CD14-positive monocyte (primary cell): Measurements from ENCODE around the gene ENKUR. TPM values are rescaled to one million over a fixed set of nuclear protein-coding genes. Genes with fewer than 3 reads are reported as not detected.
"Not testable (repeated sequence)": the region's sequence is repeated elsewhere in the genome, so short reads cannot be mapped to it uniquely, and the experiment has no call there.

ENCODE experiments used
- DNase-seq, 3 donors: peaks; one replicate each; pipeline ENCODE4 v3.0.0-alpha.2; 2011 to 2022
- H2AFZ ChIP-seq: 2 replicates; pipeline ENCODE4 v1.6.0; 2012; ENCODE audit warnings: mild to moderate bottlenecking, low read depth, low read length, inconsistent platforms; ENCODE audit not compliant: insufficient read depth, poor library complexity, severe bottlenecking
- H3K27ac ChIP-seq, 2 donors: 1 replicate in 1 of 2; 2 replicates in 1 of 2; pipeline ENCODE4 v1.5.1; 2012 to 2013; ENCODE audit warnings: low read length in 2 of 2, control low read depth in 1 of 2, inconsistent platforms in 1 of 2, low read depth in 1 of 2, mild to moderate bottlenecking in 1 of 2
- H3K27me3 ChIP-seq, 2 donors: one replicate each; pipeline versions ENCODE4 v1.6.0 to v1.6.1; 2011 to 2013; ENCODE audit warnings: low read length in 2 of 2; ENCODE audit not compliant: control insufficient read depth in 2 of 2, insufficient read depth in 2 of 2
- H3K36me3 ChIP-seq, 2 donors: replicated peaks in 1 of 2; 1 replicate in 1 of 2; 2 replicates in 1 of 2; pipeline versions ENCODE4 v1.5.1 to v1.6.1; 2012 to 2013; ENCODE audit warnings: low read length in 2 of 2, control low read depth in 1 of 2, inconsistent platforms in 1 of 2, mild to moderate bottlenecking in 1 of 2; ENCODE audit not compliant: insufficient read depth in 2 of 2, control insufficient read depth in 1 of 2
- H3K4me1 ChIP-seq, 2 donors: 1 replicate in 1 of 2; 2 replicates in 1 of 2; pipeline versions ENCODE4 v1.5.1 to v1.6.1; 2012 to 2013; ENCODE audit warnings: low read length in 2 of 2, control low read depth in 1 of 2, inconsistent platforms in 1 of 2, mild to moderate bottlenecking in 1 of 2, moderate library complexity in 1 of 2; ENCODE audit not compliant: insufficient read depth in 2 of 2, control insufficient read depth in 1 of 2
- H3K4me2 ChIP-seq: replicated peaks from 2 replicates; pipeline ENCODE3; 2012; ENCODE audit warnings: low read length, moderate library complexity, mild to moderate bottlenecking; ENCODE audit not compliant: poor library complexity, severe bottlenecking; ENCODE audit errors: extremely low read depth
- H3K4me3 ChIP-seq, 3 experiments: fragments of 200-600 bp in 1 of 3; sonication (generic) in 1 of 3; replicated peaks in 1 of 3; 1 replicate in 2 of 3; 2 replicates in 1 of 3; pipeline ENCODE4 v1.5.1; 2011 to 2013; ENCODE audit warnings: low read length in 3 of 3, mild to moderate bottlenecking in 3 of 3, control low read depth in 2 of 3, low read depth in 2 of 3, inconsistent platforms in 1 of 3, moderate library complexity in 1 of 3
- H3K79me2 ChIP-seq: 2 replicates; pipeline ENCODE4 v1.6.0; 2012; ENCODE audit warnings: mild to moderate bottlenecking, control low read depth, inconsistent platforms, low read length, moderate library complexity; ENCODE audit not compliant: insufficient read depth
- H3K9ac ChIP-seq: 2 replicates; pipeline ENCODE4 v1.6.0; 2017; ENCODE audit warnings: low read length, mild to moderate bottlenecking; ENCODE audit not compliant: insufficient read depth, poor library complexity, severe bottlenecking
- H3K9me3 ChIP-seq, 2 donors: replicated peaks in 1 of 2; 1 replicate in 1 of 2; 2 replicates in 1 of 2; pipeline versions ENCODE4 v1.5.1 to v1.6.1; 2012 to 2013; ENCODE audit warnings: low read length in 2 of 2, control low read depth in 1 of 2; ENCODE audit not compliant: control insufficient read depth in 1 of 2, insufficient read depth in 1 of 2
- H4K20me1 ChIP-seq: 2 replicates; pipeline ENCODE4 v1.6.0; 2012; ENCODE audit warnings: mild to moderate bottlenecking, low read length, control low read depth, moderate library complexity; ENCODE audit not compliant: insufficient read depth
- H3K27ac Mint-ChIP-seq, 7 donors: one replicate each; pipeline ENCODE4 v1.8.0; 2020; ENCODE audit warnings: mild to moderate bottlenecking in 7 of 7, mixed read lengths in 7 of 7, moderate library complexity in 6 of 7, inconsistent platforms in 2 of 7
- H3K27me3 Mint-ChIP-seq, 3 donors: one replicate each; pipeline ENCODE4 v1.8.0; 2021 to 2022; ENCODE audit warnings: low read depth in 3 of 3, mild to moderate bottlenecking in 3 of 3, mixed read lengths in 3 of 3, moderate library complexity in 3 of 3, inconsistent platforms in 1 of 3
- H3K36me3 Mint-ChIP-seq, 2 donors: one replicate each; pipeline ENCODE4 v1.8.0; 2020; ENCODE audit warnings: mixed read lengths in 2 of 2, inconsistent platforms in 1 of 2, mild to moderate bottlenecking in 1 of 2
- H3K4me1 Mint-ChIP-seq: one replicate; pipeline ENCODE4 v1.8.0; 2020; ENCODE audit warnings: mild to moderate bottlenecking, mixed read lengths
- H3K4me3 Mint-ChIP-seq, 2 donors: one replicate each; pipeline ENCODE4 v1.8.0; 2020; ENCODE audit warnings: mild to moderate bottlenecking in 2 of 2, mixed read lengths in 2 of 2, moderate library complexity in 1 of 2
- H3K9me3 Mint-ChIP-seq, 7 donors: one replicate each; pipeline ENCODE4 v1.8.0; 2020 to 2022; ENCODE audit warnings: mixed read lengths in 7 of 7, mild to moderate bottlenecking in 6 of 7, moderate library complexity in 6 of 7, inconsistent platforms in 2 of 7
- CTCF ChIP-seq: fragments of 200-600 bp; IDR thresholded peaks from one replicate; pipeline ENCODE4 v1.8.0; 2022; ENCODE audit warnings: antibody characterized with exemption, mild to moderate bottlenecking
- WGBS: methylation state at CpG from one replicate; pipeline ENCODE4 v1.1.5; 2013; ENCODE audit warnings: missing lambda C conversion rate; ENCODE audit not compliant: insufficient coverage; 5-methylcytosine and 5-hydroxymethylcytosine counted together
- intact Hi-C, 2 donors: fragments of 100-400 bp; cut with micrococcal nuclease; formaldehyde crosslinking; loops; one replicate each; pipeline versions ENCODE4 v1.15.0 to v1.15.1; 2023
- polyA plus RNA-seq, 3 donors: library from polyadenylated mRNA; depleted of rRNA in 1 of 3; unstranded in 2 of 3; stranded (reverse) in 1 of 3; fragments of 300-500 nt in 2 of 3; fragments of >200 nt in 1 of 3; fragmentation: Illumina TruSeq in 2 of 3; gene quantifications; 1 replicate in 2 of 3; 2 replicates in 1 of 3; pipeline ENCODE4 v1.2.3, GENCODE V29; 2012 to 2021

Gene ENKUR
- polyA plus RNA-seq, 3 donors, result 0.16 TPM; not detected in 2

GRCh38 chr10:24958091-24958720, 57.8 kb downstream of the ENKUR start:
- Mint-ChIP-seq H3K27ac (no peak overlapping the region), H3K4me3 (no peak overlapping the region), H3K27me3 (peaks cover 8 to 10% (median 9%) of the 10 kb centered on the region in 3 donors), H3K9me3 (peaks cover 0 to 4% (median 0%) of the 10 kb centered on the region in 7 donors), H3K4me1 (peaks cover 3% of the 10 kb centered on the region), H3K36me3 (no peaks in the 10 kb centered on the region)
- Histone ChIP-seq H3K27ac (no peak overlapping the region), H3K4me1 (peaks cover 0 to under 1% of the 10 kb centered on the region in 2 donors), H3K4me3 (no peak overlapping the region), H3K9me3 (no peaks in the 10 kb centered on the region), H3K4me2 (no peak overlapping the region), H4K20me1 (no peaks in the 10 kb centered on the region), H3K79me2 (no peaks in the 10 kb centered on the region), H3K36me3 (no peaks in the 10 kb centered on the region), H3K9ac (no peak overlapping the region), H3K27me3 (peaks cover 0 to 7% of the 10 kb centered on the region in 2 donors), H2AFZ (no peak overlapping the region)
- intact Hi-C loops, result loop anchor here in 1 of 2 donors (10.0 kb wide), 1 partner anchor 313 kb away; no protein-coding TSS in a partner anchor
- no CpG with 5 or more reads among the region's 4 CpGs for WGBS
- no peak for TF ChIP-seq CTCF
- no peak for DNase-seq

- H2AFZ ChIP-seq, H3K79me2 ChIP-seq, H3K27ac ChIP-seq, H3K9me3 Mint-ChIP-seq, H3K4me1 Mint-ChIP-seq, H3K4me3 Mint-ChIP-seq, H3K4me1 ChIP-seq, H3K36me3 Mint-ChIP-seq, H3K36me3 ChIP-seq, DNase-seq, H4K20me1 ChIP-seq, H3K4me2 ChIP-seq, H3K9me3 ChIP-seq, H3K4me3 ChIP-seq, H3K27ac Mint-ChIP-seq, H3K9ac ChIP-seq: not testable (repeated sequence)
- intact Hi-C loops, result loop anchor here in 1 of 2 donors (10.0 kb wide), 1 partner anchor 313 kb away; no protein-coding TSS in a partner anchor
- peaks cover 0 to 11% of the 10 kb centered on the region in 2 donors for H3K27me3 ChIP-seq
- peaks cover 11 to 14% (median 13%) of the 10 kb centered on the region in 3 donors for H3K27me3 Mint-ChIP-seq
- no CpG with 5 or more reads among the region's 6 CpGs for WGBS
Observed at GRCh38 chr10:24957624-24958051, 58.3 kb downstream of the ENKUR start.
